Fibroblast of lung (primary cell): ENCODE data around the gene TGFBR3L. TPM values are rescaled to one million over a fixed set of nuclear protein-coding genes. Genes with fewer than 3 reads are reported as not detected.
A peak's percentile ranks its signal among the peaks of the same experiment; 100 is the strongest.

Experiments used
- DNase-seq, 2 donors: peaks; one replicate each; pipeline versions ENCODE4 v3.0.0 to v3.0.0-alpha.2; 2010; ENCODE audit warnings: low read depth in 2 of 2
- H2AFZ ChIP-seq: 2 replicates; pipeline ENCODE4 v1.5.1; 2012; ENCODE audit warnings: low read length, control low read depth, inconsistent platforms
- H3K27ac ChIP-seq: 2 replicates; pipeline ENCODE4 v1.5.1; 2011; ENCODE audit warnings: low read length, control low read depth; ENCODE audit not compliant: insufficient read depth
- H3K27me3 ChIP-seq: 2 replicates; pipeline ENCODE4 v1.5.1; 2011; ENCODE audit warnings: mild to moderate bottlenecking, low read length; ENCODE audit not compliant: control insufficient read depth, insufficient read depth
- H3K36me3 ChIP-seq: 2 replicates; pipeline ENCODE4 v1.5.1; 2011; ENCODE audit warnings: low read length; ENCODE audit not compliant: control insufficient read depth, insufficient read depth
- H3K4me1 ChIP-seq: 2 replicates; pipeline ENCODE4 v1.5.1; 2011; ENCODE audit warnings: low read length; ENCODE audit not compliant: control insufficient read depth, insufficient read depth; ENCODE audit errors: extremely low read depth
- H3K4me2 ChIP-seq: 2 replicates; pipeline ENCODE4 v1.5.1; 2011; ENCODE audit warnings: low read length, control low read depth; ENCODE audit not compliant: insufficient read depth; ENCODE audit errors: extremely low read depth
- H3K4me3 ChIP-seq, 4 experiments: fragments of 200-600 bp in 1 of 4; sonication (generic) in 1 of 4; replicated peaks in 1 of 4; 2 replicates each; pipeline ENCODE4 v1.5.1; 2011 to 2016; ENCODE audit warnings: low read length in 4 of 4, low read depth in 3 of 4, mild to moderate bottlenecking in 3 of 4, control low read depth in 2 of 4, inconsistent platforms in 1 of 4, mixed read lengths in 1 of 4; ENCODE audit not compliant: insufficient read depth in 1 of 4; ENCODE audit errors: control extremely low read depth in 1 of 4
- H3K79me2 ChIP-seq: 2 replicates; pipeline ENCODE4 v1.5.1; 2012; ENCODE audit warnings: mild to moderate bottlenecking, low read length, inconsistent platforms; ENCODE audit not compliant: control insufficient read depth, insufficient read depth
- H3K9ac ChIP-seq: 2 replicates; pipeline ENCODE4 v1.5.1; 2011; ENCODE audit warnings: mild to moderate bottlenecking, low read length, control low read depth; ENCODE audit not compliant: insufficient read depth
- H3K9me3 ChIP-seq: 2 replicates; pipeline ENCODE4 v1.5.1; 2012; ENCODE audit warnings: low read depth, low read length; ENCODE audit not compliant: control insufficient read depth, insufficient read depth
- H4K20me1 ChIP-seq: 2 replicates; pipeline ENCODE4 v1.5.1; 2011; ENCODE audit warnings: low read length; ENCODE audit not compliant: control insufficient read depth, insufficient read depth; ENCODE audit errors: extremely low read depth
- EZH2 ChIP-seq: IDR thresholded peaks from 2 replicates; pipeline ENCODE4 v1.5.1; 2012; ENCODE audit warnings: low read length, control low read depth, mild to moderate bottlenecking; ENCODE audit errors: missing control alignments
- polyA plus RNA-seq, 2 donors: library from polyadenylated mRNA; depleted of rRNA in 1 of 2; stranded (reverse) in 1 of 2; unstranded in 1 of 2; fragments of >200 nt; gene quantifications; 2 replicates each; pipeline ENCODE4 v1.2.1, GENCODE V29; 2011 to 2012; ENCODE audit warnings: missing spikeins in 1 of 2
- total RNA-seq: library from RNA; depleted of rRNA; stranded (reverse); fragments of >200 nt; gene quantifications from 2 replicates; pipeline ENCODE4 v1.2.1, GENCODE V29; 2014
- TF ChIP-seq, protein P1 (sequence below), 2 donors: IDR thresholded peaks in 1 of 2; conservative IDR thresholded peaks in 1 of 2; 1 replicate in 1 of 2; 2 replicates in 1 of 2; pipeline ENCODE4 v1.5.1; 2011 to 2012; ENCODE audit warnings: low read length in 2 of 2, control low read depth in 1 of 2, inconsistent platforms in 1 of 2, low read depth in 1 of 2, mild to moderate bottlenecking in 1 of 2

TGFBR3L gene
- total and polyA plus RNA-seq, 2 donors (not counting 1 experiment from before 2014, with no cell fraction given) = 1.3 TPM; not detected in 1

DNA sequence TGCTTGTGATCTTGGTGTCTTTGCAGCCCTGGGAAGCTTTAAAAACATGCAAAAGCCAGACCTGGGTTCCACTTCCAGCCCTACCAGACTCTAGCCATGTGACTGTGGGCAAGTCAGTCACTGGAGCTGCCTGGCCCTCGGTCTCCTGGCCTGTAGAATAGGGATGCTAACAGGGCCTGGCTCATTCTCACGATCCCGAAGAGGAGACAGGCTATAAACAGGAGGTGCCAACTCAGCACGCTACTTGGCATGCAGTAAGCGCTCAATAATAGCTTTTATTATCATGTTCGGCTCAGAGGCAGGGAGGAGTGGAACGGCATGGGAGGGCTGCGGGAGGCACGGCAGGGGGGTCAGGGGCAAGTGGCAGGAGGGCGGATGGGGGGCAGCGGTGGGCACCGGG lies 9.6 kb downstream of the TGFBR3L start:
- no peaks in the 10 kb centered on the region for H3K9me3 ChIP-seq
- H4K20me1 ChIP-seq = no peaks in the 10 kb centered on the region
- no peak overlapping the region for H3K9ac ChIP-seq
- TF ChIP-seq EZH2 = no peak
- TF ChIP-seq, protein P1, sequence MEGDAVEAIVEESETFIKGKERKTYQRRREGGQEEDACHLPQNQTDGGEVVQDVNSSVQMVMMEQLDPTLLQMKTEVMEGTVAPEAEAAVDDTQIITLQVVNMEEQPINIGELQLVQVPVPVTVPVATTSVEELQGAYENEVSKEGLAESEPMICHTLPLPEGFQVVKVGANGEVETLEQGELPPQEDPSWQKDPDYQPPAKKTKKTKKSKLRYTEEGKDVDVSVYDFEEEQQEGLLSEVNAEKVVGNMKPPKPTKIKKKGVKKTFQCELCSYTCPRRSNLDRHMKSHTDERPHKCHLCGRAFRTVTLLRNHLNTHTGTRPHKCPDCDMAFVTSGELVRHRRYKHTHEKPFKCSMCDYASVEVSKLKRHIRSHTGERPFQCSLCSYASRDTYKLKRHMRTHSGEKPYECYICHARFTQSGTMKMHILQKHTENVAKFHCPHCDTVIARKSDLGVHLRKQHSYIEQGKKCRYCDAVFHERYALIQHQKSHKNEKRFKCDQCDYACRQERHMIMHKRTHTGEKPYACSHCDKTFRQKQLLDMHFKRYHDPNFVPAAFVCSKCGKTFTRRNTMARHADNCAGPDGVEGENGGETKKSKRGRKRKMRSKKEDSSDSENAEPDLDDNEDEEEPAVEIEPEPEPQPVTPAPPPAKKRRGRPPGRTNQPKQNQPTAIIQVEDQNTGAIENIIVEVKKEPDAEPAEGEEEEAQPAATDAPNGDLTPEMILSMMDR (conservative IDR thresholded peaks at IDR 0.05 in 1 of 2, IDR thresholded peaks at IDR 0.05 in 1 of 2; ENCODE audit: low read depth in 1 of 2, low read length in 2 of 2) = no peak
- H3K27me3 ChIP-seq = no peaks in the 10 kb centered on the region
- DNase-seq = no peak
- no peak overlapping the region for H2AFZ ChIP-seq
- no peak overlapping the region for H3K4me3 ChIP-seq
- no peak overlapping the region for H3K27ac ChIP-seq
- peaks cover 3% of the 10 kb centered on the region for H3K79me2 ChIP-seq
- H3K4me2 ChIP-seq = no peak overlapping the region
- H3K4me1 ChIP-seq = peaks cover 30% of the 10 kb centered on the region
- peaks cover 12% of the 10 kb centered on the region for H3K36me3 ChIP-seq

DNA sequence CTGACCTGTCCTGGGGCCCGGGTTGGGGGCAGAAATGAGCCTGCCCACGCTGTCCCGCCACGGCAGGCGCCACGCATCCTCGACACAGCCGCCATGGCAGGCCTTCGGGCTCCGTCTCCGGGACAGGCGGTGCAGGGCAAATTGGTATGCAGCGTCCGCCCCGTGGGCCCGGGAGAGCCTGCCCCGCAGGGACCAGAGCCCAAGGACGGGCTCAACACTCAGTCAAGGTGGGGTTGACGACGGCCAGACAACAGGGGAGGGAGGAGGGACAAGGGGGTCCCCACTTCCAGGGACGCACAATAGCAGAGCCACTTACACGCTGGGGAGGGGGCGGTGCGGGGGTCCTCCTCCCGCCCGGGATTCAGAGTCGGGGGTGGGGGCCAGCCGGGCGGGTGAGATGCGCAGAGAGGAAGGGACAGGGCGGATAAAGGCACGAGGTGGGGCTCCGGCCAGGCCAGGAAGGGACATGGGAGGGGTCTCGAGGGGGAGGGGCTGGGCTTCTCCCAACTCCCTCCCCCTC lies 10.1 kb downstream of the TGFBR3L start:
- Histone ChIP-seq H3K9ac (no peak overlapping the region), H3K79me2 (peaks cover 3% of the 10 kb centered on the region), H3K36me3 (peaks cover 12% of the 10 kb centered on the region), H3K27me3 (no peaks in the 10 kb centered on the region), H4K20me1 (no peaks in the 10 kb centered on the region), H3K9me3 (no peaks in the 10 kb centered on the region), H2AFZ (no peak overlapping the region), H3K4me3 (peak overlapping the region in 1 of 4 experiments; percentile 42), H3K4me1 (peaks cover 32% of the 10 kb centered on the region), H3K27ac (no peak overlapping the region), H3K4me2 (no peak overlapping the region)
- DNase-seq = no peak
- TF ChIP-seq, protein P1 (conservative IDR thresholded peaks at IDR 0.05 in 1 of 2, IDR thresholded peaks at IDR 0.05 in 1 of 2; ENCODE audit: low read depth in 1 of 2, low read length in 2 of 2) = no peak
- no peak for TF ChIP-seq EZH2

DNA sequence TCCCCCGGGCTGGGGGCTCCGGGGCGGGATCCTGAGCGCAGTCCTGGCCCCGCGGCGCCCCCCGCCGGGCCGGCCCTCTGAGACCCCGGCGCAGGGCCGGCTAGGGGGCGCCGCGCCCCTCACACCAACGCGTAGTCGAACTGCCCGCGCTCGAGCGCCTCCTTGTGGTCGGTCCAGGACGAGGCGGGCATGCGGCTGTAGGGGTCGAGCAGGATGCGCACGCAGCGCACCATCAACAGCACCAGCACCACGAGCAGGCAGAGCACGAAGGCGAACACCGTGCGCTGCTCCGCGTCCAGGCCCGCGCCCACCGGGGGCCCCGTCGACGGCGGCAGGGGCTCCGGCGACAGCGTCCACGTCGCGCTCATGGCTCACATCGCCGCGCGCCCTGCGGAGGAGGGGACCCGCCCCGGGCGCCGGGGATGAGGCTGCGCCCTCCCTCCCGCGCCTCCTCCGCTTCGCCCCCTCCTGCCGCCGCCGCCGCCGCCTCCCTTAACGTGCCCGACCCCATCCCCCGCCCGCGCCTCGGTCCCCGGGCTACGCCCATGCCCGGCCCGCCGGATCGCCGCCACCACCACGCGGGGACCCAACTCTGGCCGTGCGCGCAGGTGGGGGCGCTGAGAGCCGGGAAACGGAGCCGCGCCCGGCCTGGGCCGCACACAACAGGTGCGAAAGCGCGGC lies 10.7 kb downstream of the TGFBR3L start:
- peaks cover 12% of the 10 kb centered on the region for H3K36me3 ChIP-seq
- peak overlapping the region; percentile 54 for H3K4me2 ChIP-seq
- H3K9ac ChIP-seq = no peak overlapping the region
- H3K4me3 ChIP-seq = peak overlapping the region in 2 of 4 experiments; percentile 15 to 42
- H3K27me3 ChIP-seq = no peaks in the 10 kb centered on the region
- peak; percentile 51 to 71 for DNase-seq
- H3K79me2 ChIP-seq = peaks cover 3% of the 10 kb centered on the region
- H3K27ac ChIP-seq = no peak overlapping the region
- TF ChIP-seq, protein P1 (conservative IDR thresholded peaks at IDR 0.05 in 1 of 2, IDR thresholded peaks at IDR 0.05 in 1 of 2; ENCODE audit: low read depth in 1 of 2, low read length in 2 of 2) = peak; percentile 51 to 65
- TF ChIP-seq EZH2 = no peak
- H4K20me1 ChIP-seq = no peaks in the 10 kb centered on the region
- peaks cover 30% of the 10 kb centered on the region for H3K4me1 ChIP-seq
- no peaks in the 10 kb centered on the region for H3K9me3 ChIP-seq
- no peak overlapping the region for H2AFZ ChIP-seq
